Caco-2 (cell line): ENCODE results near the gene CCDC91. TPM values are rescaled to one million over a fixed set of nuclear protein-coding genes. Genes with fewer than 3 reads are reported as not detected.

Source experiments
- BruUV-seq: library from RNA; stranded (reverse); fragments of 400-500 nt; replicated peaks from 2 replicates; lab custom pipeline; 2021; lab: Mats Ljungman, UMichigan
- CTCF ChIA-PET: fragments of 300-600 bp; sonication (Branson Sonifier 250); formaldehyde crosslinking; loops from one replicate; lab custom pipeline; 2022; ENCODE audit warnings: antibody characterized with exemption; lab: Charles Lee
- POLR2A ChIA-PET: fragments of 300-600 bp; sonication (Branson Sonifier 250); formaldehyde crosslinking; loops from one replicate; lab custom pipeline; 2022; ENCODE audit warnings: antibody characterized with exemption; lab: Charles Lee
- DNase-seq, 2 experiments: peaks; one replicate each; pipeline versions ENCODE4 v3.0.0 to v3.0.0-alpha.2; 2020 to 2022
- H3K27me3 ChIP-seq: replicated peaks from 2 replicates; pipeline ENCODE4 v1.6.0; 2011; ENCODE audit warnings: low read length; ENCODE audit not compliant: control insufficient read depth, insufficient read depth
- H3K36me3 ChIP-seq: 2 replicates; pipeline ENCODE4 v1.5.1; 2011; ENCODE audit warnings: low read length; ENCODE audit not compliant: control insufficient read depth, insufficient read depth
- H3K4me1 ChIP-seq: fragments of 250-450 bp; sonication (Bioruptor Pico); 2 replicates; pipeline ENCODE4 v1.5.1; 2020; ENCODE audit warnings: mild to moderate bottlenecking
- H3K4me3 ChIP-seq: 2 replicates; pipeline ENCODE4 v1.5.1; 2011; ENCODE audit warnings: low read depth, mild to moderate bottlenecking, control low read depth, low read length
- H3K9me3 ChIP-seq: fragments of 250-450 bp; sonication (Bioruptor Pico); 2 replicates; pipeline ENCODE4 v1.5.1; 2020; ENCODE audit warnings: mild to moderate bottlenecking, moderate library complexity
- H3K27ac Mint-ChIP-seq: one replicate; pipeline ENCODE4 v1.8.0; 2022; ENCODE audit warnings: mixed read lengths; ENCODE audit not compliant: unreplicated experiment
- H3K27me3 Mint-ChIP-seq: one replicate; pipeline ENCODE4 v1.8.0; 2022; ENCODE audit warnings: mixed read lengths; ENCODE audit not compliant: insufficient read depth, unreplicated experiment
- H3K36me3 Mint-ChIP-seq: one replicate; pipeline ENCODE4 v1.8.0; 2022; ENCODE audit warnings: mild to moderate bottlenecking, mixed read lengths; ENCODE audit not compliant: insufficient read depth, unreplicated experiment
- H3K4me1 Mint-ChIP-seq: one replicate; pipeline ENCODE4 v1.8.0; 2022; ENCODE audit warnings: low read depth, mixed read lengths; ENCODE audit not compliant: unreplicated experiment
- H3K4me3 Mint-ChIP-seq: one replicate; pipeline ENCODE4 v1.8.0; 2022; ENCODE audit warnings: mild to moderate bottlenecking, moderate library complexity, mixed read lengths; ENCODE audit not compliant: unreplicated experiment
- H3K9me3 Mint-ChIP-seq: one replicate; pipeline ENCODE4 v1.8.0; 2022; ENCODE audit warnings: mixed read lengths; ENCODE audit not compliant: unreplicated experiment
- CTCF ChIP-seq, 2 experiments: fragments of 200-600 bp in 1 of 2; IDR thresholded peaks; 1 replicate in 1 of 2; 2 replicates in 1 of 2; pipeline versions ENCODE4 v1.5.1 to v1.8.0; 2011 to 2022; ENCODE audit warnings: antibody characterized with exemption in 1 of 2, control low read depth in 1 of 2, inconsistent platforms in 1 of 2, low read depth in 1 of 2, low read length in 1 of 2, mild to moderate bottlenecking in 1 of 2, moderate library complexity in 1 of 2; ENCODE audit not compliant: insufficient read depth in 1 of 2, severe bottlenecking in 1 of 2, unreplicated experiment in 1 of 2
- intact Hi-C: fragments of 100-400 bp; cut with micrococcal nuclease; formaldehyde crosslinking; loops from one replicate; pipeline ENCODE4 v1.10.0; 2022; ENCODE audit not compliant: unreplicated experiment
- total RNA-seq: library from RNA; stranded (reverse); gene quantifications from 2 replicates; pipeline ENCODE4 v1.2.3, GENCODE V29; 2022

Gene CCDC91
- total RNA-seq, 1 experiment from 2014 or later, result 21.6 TPM

GRCh38 chr12:28456934-28457710, 266.9 kb downstream of the CCDC91 start:
- Histone ChIP-seq H3K36me3 (no peaks in the 10 kb centered on the region), H3K9me3 (no peaks in the 10 kb centered on the region), H3K27me3 (no peaks in the 10 kb centered on the region), H3K4me3 (no peak overlapping the region), H3K4me1 (no peaks in the 10 kb centered on the region)
- no peaks in the 10 kb centered on the region for H3K9me3 Mint-ChIP-seq
- POLR2A ChIA-PET, result no interaction called here
- CTCF ChIA-PET, result no interaction called here
- intact Hi-C loops, result no loop called here
- no peak overlapping the region for H3K4me3 Mint-ChIP-seq
- DNase-seq, result no peak
- no peak overlapping the region for H3K27ac Mint-ChIP-seq
- peaks cover 7% of the 10 kb centered on the region for H3K4me1 Mint-ChIP-seq
- no peaks in the 10 kb centered on the region for H3K36me3 Mint-ChIP-seq
- BruUV-seq, result no TSS peak
- no peak for TF ChIP-seq CTCF (IDR thresholded peaks at IDR 0.05; ENCODE audit: insufficient read depth in 1 of 2, low read depth in 1 of 2, low read length in 1 of 2, severe bottlenecking in 1 of 2, unreplicated experiment in 1 of 2)
- H3K27me3 Mint-ChIP-seq, result no peaks in the 10 kb centered on the region

- Mint-ChIP-seq H3K36me3 (no peaks in the 10 kb centered on the region), H3K9me3 (no peaks in the 10 kb centered on the region), H3K27me3 (no peaks in the 10 kb centered on the region), H3K27ac (no peak overlapping the region), H3K4me3 (no peak overlapping the region), H3K4me1 (peaks cover 7% of the 10 kb centered on the region)
- DNase-seq, result no peak
- H3K4me3 ChIP-seq, result no peak overlapping the region
- POLR2A ChIA-PET, result no interaction called here
- no peaks in the 10 kb centered on the region for H3K36me3 ChIP-seq
- CTCF ChIA-PET, result no interaction called here
- no peaks in the 10 kb centered on the region for H3K4me1 ChIP-seq
- BruUV-seq, result no TSS peak
- intact Hi-C loops, result no loop called here
- TF ChIP-seq CTCF (IDR thresholded peaks at IDR 0.05; ENCODE audit: insufficient read depth in 1 of 2, low read depth in 1 of 2, low read length in 1 of 2, severe bottlenecking in 1 of 2, unreplicated experiment in 1 of 2), result no peak
- H3K27me3 ChIP-seq, result no peaks in the 10 kb centered on the region
- H3K9me3 ChIP-seq, result no peaks in the 10 kb centered on the region
These were observed 267.5 kb downstream of the CCDC91 start for GRCh38 chr12:28457785-28458184.

- Mint-ChIP-seq H3K4me1 (peaks cover 7% of the 10 kb centered on the region), H3K27me3 (no peaks in the 10 kb centered on the region), H3K27ac (no peak overlapping the region), H3K4me3 (no peak overlapping the region), H3K36me3 (no peaks in the 10 kb centered on the region), H3K9me3 (no peaks in the 10 kb centered on the region)
- no peak for TF ChIP-seq CTCF (IDR thresholded peaks at IDR 0.05; ENCODE audit: insufficient read depth in 1 of 2, low read depth in 1 of 2, low read length in 1 of 2, severe bottlenecking in 1 of 2, unreplicated experiment in 1 of 2)
- Histone ChIP-seq H3K4me1 (no peaks in the 10 kb centered on the region), H3K9me3 (no peaks in the 10 kb centered on the region), H3K27me3 (no peaks in the 10 kb centered on the region), H3K36me3 (no peaks in the 10 kb centered on the region), H3K4me3 (no peak overlapping the region)
- BruUV-seq, result no TSS peak
- no peak for DNase-seq
- POLR2A ChIA-PET, result no interaction called here
- intact Hi-C loops, result no loop called here
- CTCF ChIA-PET, result no interaction called here
These were observed 269.2 kb downstream of the CCDC91 start for GRCh38 chr12:28459481-28459880.
